Neural progenitor cell (in vitro differentiated cells): ENCODE measurements around the gene USP35.

ENCODE experiments used
- EZH2 ChIP-seq: fragments of 200-600 bp; sonication (generic); IDR thresholded peaks from 2 replicates; pipeline ENCODE4 v1.6.1; 2017; ENCODE audit warnings: antibody characterized with exemption, mild to moderate bottlenecking, moderate library complexity
- EZH2phosphoT487 ChIP-seq: fragments of 200-600 bp; sonication (generic); IDR thresholded peaks from 2 replicates; pipeline ENCODE4 v1.6.1; 2017; ENCODE audit warnings: antibody characterized with exemption
- TF ChIP-seq, protein P1 (sequence below): fragments of 200-600 bp; sonication (generic); IDR thresholded peaks from 2 replicates; pipeline ENCODE4 v1.5.1; 2017; ENCODE audit warnings: antibody characterized with exemption, mild to moderate bottlenecking

DNA sequence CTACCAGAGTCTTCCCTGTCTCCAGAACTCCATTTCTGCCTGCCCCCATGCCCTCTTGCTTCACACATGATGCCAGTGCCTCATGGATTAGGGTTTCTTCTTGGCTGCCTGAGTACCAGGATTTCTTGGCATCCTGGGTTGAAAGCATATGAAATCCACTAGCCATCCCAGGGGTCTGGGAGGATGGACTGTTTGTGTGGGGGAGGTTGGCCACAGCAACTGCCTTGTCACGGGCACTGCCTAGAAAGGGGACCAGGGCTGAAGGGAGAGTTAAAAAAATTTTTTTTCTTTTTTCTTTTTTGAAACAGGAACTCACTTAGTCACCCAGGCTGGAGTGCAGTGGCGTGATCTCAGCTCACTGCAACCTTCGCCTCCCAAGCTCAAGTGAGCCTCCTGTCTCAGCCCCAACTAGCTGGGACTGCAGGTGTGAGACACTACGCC is 4.2 kb downstream of the USP35 start:
- TF ChIP-seq EZH2phosphoT487 (no peak), EZH2 (no peak)
- TF ChIP-seq, protein P1, sequence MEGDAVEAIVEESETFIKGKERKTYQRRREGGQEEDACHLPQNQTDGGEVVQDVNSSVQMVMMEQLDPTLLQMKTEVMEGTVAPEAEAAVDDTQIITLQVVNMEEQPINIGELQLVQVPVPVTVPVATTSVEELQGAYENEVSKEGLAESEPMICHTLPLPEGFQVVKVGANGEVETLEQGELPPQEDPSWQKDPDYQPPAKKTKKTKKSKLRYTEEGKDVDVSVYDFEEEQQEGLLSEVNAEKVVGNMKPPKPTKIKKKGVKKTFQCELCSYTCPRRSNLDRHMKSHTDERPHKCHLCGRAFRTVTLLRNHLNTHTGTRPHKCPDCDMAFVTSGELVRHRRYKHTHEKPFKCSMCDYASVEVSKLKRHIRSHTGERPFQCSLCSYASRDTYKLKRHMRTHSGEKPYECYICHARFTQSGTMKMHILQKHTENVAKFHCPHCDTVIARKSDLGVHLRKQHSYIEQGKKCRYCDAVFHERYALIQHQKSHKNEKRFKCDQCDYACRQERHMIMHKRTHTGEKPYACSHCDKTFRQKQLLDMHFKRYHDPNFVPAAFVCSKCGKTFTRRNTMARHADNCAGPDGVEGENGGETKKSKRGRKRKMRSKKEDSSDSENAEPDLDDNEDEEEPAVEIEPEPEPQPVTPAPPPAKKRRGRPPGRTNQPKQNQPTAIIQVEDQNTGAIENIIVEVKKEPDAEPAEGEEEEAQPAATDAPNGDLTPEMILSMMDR, result no peak
